Stimulated activated CD8-positive, alpha-beta memory T cell treated with anti-CD3 and anti-CD28 coated beads, Interleukin-12 subunit alpha, Interleukin-12 subunit beta, amount 100 ng/mL, for 1 hour (primary cell): ENCODE measurements around the gene MYL10.
"Not testable (repeated sequence)": the region's sequence is repeated elsewhere in the genome, so short reads cannot be mapped to it uniquely, and the experiment has no call there.

Experiments used
- DNase-seq: peaks from one replicate; pipeline ENCODE4 v3.0.0-alpha.2; 2020; ENCODE audit warnings: low read depth

MYL10 gene

DNA sequence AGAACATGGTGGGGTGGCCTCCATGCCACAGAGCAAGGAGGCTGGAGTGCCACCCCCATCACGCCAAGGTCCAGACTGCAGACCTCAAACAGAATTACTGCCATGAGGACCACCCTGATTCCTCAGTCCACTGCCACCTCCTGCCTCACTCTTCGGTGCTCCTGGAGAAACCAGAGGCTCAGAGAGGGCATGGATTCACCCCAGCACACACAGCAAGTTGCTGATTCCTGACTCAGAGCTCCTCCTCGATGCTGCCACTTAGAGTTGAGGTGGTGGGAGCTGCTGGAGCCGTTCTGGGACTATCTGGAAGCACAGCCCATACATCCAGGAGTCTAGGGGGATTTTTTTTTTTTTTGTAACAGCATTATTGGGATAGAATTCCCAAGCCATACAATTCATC is 22.0 kb upstream of the MYL10 start:
- DNase-seq: no peak

DNA sequence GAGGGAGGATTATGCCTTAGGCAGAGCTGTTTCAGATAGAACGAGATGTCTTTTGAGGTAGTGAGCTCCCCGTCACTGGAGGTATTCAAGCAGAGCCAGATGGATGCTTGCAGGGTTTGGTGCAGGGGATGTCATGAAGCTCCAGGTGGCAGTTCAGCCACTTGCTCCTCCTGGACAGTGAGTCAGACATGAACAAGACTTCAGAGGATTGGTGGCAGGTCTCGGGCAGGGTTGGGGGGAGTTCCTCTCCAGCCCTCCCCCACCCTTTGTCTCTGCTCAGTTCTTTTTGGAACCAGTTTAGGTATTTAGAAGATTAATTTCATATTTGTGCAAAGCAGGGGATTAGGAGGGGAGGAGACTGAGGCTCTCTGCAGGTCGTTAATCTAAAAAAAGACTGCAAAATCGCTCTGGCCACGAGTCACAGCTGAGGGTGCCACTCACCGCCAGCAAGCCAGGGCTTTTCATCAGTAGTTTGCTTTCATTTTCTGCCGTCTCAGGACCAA is 21.5 kb upstream of the MYL10 start:
- DNase-seq: no peak

DNA sequence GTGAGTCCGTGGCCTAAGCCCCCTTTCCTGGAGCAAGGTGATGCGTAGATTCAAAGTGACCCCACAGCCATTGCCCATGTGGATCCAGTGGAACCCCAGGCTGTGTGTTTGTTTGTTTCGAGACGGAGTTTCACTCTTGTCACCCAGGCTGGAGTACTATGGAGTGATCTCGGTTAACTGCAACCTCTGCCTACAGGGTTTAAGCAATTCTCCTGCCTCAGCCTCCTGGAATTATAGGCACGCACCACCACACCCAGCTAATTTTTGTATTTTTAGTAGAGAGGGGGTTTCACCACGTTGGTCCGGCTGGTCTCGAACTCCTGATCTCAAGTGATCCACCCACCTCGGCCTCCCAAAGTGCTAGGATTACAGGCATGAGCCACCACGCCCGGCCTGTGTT is 18.8 kb upstream of the MYL10 start:
- DNase-seq: not testable (repeated sequence)

DNA sequence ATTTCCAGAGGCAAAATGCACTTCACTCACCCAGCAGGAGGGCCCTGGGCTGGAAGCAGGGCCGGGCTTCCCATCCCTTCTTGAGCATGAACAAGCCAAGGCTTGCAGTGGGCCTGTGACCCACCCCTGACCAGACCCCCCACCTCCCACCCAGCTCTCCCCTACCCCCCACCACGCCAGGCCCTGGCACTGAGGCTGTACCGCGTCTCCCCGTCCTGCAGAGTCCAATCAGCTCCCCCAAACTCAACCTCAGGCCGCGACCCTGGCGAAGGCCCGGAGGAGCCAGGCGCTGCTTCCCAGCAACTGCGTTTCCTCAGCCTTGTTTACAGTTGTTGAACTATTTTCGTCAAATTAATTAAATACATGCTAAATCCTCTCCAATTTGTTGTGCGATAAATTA is 16.9 kb upstream of the MYL10 start:
- no peak for DNase-seq

DNA sequence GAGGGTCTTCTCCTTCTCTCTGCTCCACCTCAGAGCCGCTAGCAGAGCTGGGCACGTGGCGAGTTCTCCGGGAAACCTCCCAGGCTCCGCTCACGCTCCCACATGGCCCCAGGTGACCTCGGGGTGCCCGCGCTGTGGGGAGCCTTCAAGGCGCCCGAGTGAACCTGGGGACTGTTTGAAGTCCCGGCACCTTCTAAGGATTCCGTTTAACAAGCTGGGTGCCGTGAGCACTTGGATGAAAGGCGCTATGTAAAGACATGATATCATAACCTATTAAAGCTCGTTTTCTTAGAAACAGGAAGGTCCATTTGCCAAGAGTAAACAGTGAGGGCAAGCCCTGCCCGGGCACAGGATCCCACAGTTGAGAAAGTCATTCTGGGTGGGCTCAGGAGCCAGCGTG is 15.8 kb upstream of the MYL10 start:
- no peak for DNase-seq

DNA sequence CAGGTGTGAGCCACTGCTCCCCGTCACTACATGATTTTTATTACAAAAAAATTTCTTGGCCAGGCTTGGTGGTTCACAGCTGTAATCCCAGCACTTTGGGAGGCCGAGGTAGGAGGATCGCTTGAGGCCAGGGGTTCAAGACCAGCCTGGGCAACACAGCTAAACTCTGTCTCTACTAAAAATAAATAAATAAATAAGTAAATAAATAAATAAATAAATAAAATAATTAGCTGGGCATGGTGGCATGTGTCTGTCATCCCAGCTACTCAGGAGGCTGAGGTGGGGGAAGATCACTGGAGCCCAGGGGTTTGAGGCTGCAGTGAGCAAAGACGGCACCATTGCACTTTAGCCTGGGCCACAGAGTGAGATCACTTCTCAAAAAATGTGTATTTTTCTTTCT is 10.0 kb upstream of the MYL10 start:
- not testable (repeated sequence) for DNase-seq

DNA sequence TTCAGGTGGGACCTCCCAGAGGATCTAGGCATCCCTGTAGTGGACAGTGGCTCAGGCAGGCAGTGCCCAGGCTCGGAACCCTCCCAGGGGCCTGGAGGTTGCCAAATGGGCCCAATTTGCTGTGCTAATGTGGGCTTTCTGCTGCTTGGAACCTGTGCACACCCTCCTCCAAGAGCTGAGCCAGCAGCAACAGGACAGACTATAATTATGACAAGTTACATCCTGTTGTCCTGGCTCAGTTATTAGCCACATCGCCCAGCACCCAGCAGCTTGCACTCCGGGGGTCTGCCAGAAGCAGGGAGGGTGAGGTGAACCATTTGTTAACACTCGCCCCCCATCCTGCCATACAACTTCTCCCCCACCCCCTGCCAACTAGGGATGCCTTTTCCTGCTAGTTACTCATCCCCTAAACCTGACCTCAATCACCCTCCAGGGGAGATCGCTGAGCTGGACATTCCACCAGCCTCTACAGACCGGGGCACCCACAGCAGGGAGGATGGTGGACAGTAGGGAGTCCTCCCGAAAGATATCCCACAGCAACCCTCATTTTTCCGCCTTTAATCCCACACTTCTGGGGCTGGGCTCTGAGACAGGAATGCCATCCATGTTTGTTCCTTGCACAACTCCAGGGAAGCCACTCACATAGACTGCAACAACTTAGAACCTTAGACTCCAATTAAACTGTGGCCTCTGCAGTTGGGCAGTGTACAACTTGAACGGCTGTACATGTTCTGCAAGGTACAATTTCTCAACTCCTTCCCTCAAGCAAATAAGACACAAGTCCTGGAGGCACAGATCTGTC is 7.9 kb upstream of the MYL10 start:
- no peak for DNase-seq

DNA sequence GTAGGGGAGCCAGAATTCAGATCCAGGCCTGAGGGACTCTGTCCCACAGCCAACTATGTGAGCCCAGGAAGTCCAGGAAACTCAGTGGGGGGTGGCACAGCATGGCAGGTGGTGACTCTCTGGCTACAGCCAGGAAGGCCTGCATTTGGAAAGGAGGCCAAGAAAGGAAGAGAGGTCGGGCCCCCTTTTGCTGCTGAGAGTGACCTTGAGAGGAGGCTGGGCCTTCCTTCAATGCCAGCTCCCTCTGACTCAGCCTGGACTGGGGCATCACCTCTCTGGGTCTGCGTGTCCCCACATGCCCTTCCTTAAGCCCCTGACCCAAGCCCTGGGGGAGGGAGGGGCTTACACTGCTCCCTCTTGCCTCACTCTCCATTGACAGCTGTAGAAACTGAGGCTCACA is 6.4 kb upstream of the MYL10 start:
- no peak for DNase-seq

DNA sequence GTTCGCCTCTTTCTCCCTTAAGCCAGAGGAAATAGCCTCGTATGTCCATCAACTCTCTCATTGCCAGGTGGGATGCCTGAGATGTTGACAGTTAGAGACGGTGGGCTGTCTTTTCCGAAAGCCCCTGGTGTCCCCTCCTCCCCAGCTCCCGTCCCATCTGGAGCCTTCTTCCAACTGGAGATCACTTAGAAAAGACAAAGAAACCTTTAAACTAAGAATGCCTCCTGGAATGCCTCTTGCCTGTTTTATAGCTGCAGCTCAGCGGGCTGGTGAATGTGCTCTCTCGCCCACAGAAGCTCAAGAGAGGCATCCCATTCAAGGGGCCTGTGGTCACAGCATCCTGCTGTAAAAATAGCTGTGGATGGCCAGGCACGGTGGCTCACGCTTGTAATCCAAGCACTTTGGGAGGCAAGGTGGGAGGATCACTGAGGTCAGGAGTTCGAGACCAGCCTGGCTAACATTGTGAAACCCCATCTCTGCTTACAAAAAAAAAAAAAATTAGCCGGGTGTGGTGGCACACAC is 5.2 kb upstream of the MYL10 start:
- DNase-seq: no peak

DNA sequence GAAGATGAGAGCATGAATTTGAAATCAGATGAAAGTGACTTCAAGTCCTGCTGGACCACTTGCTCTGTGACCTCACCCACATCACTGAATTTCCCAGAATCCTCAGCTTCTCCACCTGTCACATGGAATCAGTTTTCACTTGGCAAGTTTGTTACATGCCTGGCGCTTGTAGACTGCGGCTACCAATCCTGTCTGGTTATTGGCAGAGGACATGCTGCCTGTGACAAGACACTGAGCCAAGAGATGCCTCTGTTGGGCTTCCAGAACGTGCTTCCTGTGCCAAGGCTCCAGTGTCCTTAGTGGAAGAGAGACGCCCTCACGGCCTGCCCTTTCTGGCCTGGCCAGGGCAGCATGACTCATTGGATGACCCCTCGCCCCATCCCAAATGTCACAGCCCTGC is 4.4 kb upstream of the MYL10 start:
- no peak for DNase-seq

DNA sequence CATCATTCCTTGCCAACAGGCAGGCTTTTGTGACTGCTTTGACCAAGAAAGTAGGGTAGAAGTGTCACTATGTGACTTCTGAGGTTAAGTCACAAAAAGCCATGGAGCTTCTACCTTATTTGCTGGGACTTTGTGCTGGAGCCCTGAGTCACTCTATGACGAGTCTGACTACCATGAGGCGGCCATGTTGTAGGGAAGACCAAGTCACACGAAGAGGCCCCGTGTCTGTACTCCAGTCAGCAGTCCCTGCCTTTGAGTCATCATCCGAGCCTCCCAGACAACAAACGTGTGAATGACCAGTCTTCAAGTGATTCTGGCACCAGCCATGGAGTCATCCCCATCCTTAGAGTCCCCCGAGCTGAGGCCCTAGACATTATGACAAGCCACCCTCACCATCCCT is 3.5 kb upstream of the MYL10 start:
- no peak for DNase-seq

DNA sequence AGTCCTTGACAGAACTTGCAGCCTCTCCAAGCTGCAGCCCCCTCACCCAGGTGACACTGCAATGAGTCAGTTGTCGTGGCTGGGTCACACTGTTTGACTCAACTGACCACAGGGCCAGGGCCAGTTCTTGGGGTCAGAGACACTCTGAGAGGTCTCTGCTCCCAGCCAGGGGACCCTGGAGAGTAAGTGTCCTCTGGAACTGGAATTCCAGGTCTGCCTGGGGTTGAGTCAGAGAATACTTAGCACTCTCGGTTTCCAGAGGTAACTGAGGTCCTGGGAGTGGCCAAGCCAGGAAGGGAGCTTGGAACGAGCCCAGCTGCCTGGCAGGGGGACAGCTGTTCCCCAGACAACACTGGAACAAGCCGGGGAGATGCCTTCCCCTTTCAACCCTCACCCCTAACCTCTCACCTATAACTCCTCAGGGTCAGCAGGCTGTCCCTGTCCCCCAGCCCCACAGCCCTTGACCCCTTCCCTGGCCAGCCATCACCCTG is 2.2 kb upstream of the MYL10 start:
- DNase-seq: no peak

DNA sequence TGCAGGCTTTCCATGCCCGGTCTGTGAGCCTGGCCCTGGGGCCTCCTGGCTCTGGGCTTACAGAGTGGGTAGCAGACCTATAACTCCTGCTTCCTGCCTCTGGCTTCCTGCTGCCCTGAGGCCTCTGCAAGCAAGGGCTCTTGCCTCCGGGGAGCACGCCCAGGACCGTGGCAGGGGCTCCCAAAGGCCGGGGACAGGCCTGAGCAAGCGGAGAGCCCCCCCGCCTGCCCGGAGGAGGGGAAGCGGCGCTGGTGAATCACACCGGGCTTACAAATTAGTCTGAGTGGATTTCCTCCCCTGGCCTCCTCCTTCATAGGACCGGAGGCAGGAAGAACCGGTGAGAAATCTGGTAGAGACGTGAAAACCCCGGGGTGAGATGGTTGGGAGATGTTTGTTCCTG is 1.5 kb upstream of the MYL10 start:
- DNase-seq: no peak

DNA sequence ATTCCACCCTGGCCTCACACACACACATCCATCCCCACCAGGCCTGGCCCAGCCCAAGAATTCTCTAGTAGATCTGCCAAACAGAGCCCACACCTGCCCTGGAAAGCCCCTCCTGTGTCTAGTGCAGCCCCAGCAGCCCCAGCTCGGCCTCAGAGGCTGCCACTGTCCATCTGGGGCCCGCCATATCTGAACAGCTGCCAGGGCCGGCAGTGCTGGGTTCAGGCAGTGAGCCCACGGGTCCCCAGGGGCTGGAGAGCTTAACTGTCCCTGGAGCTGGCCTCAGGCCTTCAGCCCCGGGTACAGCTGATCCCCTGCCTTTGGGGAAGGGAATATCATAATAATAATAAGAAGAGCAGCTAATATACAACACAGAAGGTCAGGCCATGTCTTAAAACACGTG is 574 bp downstream of the MYL10 start:
- DNase-seq: no peak

DNA sequence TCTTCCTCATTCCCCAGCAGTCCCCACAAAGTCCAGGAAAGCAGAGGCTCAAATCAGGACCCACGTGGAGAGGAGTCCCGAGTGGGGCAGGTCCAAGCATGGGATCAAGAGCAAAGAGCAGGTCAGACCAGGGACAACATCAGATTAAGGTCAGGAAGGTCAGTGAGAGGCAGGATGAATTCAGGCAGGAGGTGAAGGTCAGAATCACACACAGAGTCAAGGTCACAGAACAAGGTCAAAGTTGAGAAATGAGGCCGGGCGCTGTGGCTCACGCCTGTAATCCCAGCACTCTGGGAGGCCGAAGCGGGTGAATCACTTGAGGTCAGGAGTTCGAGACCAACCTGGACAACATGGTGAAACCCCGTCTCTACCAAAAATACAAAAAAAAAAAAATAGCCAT is 2.3 kb downstream of the MYL10 start:
- no peak for DNase-seq

DNA sequence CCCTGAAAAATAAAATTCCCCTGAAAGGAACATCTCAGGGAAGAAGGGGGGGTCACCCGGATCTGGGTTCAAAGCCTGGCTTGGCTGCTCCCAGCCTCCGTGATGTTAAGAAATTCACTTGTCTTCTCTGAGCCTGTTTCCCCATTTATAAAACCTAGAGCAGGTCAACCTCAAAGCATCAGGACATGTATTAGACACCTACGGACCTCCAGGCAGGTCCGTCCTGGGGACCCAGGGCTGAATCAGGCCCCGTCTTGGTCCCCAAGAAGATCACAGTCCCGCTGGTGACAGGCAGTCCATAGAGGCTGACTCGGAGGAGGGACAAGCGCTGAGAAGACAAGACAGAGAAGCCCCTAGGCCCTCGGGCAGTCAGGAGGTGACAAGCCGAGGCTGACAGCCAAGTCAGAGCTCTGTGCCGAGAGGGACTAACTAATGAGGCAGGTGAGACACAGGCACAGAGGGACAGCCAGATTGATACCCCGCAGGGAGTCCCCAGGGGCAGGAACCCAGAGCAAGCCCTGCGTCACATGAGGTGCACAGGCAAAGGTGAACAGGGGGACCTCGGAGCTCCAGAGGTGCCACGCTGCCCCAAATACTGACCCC is 2.9 kb downstream of the MYL10 start:
- no peak for DNase-seq

DNA sequence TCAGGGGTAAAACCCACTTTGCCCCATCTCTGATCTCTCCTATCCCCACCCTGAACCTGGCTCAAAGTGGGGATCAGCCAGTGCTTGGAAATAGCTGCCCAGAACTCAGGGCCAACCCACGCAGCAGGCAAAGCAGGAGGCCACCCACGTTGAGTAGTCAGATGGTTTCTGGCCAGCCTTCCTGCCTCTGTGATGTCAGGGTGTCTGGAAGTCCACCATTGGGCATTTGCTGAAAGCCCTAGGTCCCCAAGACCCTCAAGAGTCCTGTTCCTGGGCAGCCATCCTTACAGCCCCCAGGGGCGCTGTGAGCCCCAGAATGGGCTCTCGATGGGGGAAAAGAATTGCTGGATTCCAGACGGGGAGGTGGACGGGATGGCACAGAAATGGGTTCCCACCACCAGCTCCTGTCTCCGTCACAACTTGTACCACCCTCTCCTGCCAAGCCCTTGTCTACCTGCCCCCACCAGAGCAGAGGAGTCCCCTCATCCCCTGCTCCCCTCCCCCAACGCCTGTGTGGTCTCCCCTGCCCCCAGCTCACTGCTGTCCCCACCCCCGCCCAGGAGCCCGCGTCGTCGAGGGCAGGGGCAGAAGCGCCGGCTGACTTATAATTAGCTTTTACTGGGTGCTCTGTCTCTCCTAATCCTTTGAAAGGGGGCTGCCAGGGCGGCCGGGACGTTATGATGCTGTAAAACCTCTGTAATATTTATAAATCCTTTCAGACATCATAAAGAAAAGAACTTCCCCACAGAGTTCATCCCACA is 3.9 kb downstream of the MYL10 start:
- no peak for DNase-seq

DNA sequence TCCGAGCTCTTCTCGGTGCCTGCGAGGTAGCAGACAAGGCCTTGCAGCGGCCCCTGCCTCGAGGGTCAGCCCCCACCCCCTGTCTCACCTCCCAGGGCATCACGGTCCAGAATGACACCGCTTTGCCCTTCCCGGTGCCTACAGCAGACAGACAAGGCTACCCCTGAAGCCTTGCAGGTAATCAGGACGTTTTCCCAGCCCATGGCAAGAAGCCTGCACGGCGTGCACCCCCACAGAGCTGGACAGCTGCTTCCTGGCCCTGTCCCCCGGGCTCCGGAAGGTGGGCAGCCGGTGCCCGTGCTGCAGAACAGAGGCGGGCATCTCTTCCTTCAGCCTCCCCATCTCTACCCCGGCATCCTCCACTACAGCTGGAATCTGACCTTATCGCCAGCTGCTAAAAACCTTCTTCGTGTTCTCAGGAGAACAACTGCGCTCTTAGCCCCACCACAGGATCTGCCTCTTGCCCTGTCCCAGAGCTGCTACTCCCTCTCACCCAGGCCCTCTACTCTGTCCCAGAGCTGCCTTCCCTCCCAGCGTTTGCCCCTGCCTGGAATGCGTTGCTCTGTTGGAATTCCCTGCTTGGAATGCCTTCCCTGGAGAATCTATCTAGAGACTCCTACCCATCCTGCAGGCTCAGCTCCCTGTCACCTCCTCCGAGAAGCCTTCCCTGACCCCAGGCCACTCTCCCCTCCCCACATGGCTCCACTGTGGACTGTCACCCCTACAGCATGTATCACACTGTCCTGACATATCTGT is 4.7 kb downstream of the MYL10 start:
- no peak for DNase-seq

DNA sequence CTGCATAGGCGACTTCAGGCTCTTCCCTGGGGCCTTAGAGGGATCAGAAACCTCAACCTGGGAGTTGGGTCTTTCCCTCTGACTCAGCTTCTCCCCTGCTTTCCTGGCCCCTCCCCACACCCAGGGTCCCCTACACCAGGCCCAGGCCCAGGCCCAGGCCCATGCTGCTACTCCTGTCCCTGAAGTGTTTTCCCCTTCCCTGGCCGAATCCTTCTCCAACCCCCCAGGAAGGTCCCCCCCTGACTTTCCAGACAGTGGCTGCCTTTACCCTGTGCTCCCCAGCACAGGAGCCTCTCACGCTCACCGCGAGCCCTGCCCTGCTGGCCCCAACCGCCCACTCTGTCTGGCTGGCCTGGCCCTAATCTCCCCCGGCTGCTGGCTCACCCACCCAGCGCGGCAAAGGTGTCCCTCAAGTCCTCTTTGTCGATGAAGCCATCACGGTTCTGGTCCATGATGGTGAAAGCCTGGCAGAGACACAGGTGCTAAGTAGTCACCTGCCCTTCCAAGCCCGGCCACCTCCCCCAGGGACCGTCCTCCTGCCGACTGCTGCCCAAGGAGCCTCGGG is 6.4 kb downstream of the MYL10 start:
- DNase-seq: no peak

DNA sequence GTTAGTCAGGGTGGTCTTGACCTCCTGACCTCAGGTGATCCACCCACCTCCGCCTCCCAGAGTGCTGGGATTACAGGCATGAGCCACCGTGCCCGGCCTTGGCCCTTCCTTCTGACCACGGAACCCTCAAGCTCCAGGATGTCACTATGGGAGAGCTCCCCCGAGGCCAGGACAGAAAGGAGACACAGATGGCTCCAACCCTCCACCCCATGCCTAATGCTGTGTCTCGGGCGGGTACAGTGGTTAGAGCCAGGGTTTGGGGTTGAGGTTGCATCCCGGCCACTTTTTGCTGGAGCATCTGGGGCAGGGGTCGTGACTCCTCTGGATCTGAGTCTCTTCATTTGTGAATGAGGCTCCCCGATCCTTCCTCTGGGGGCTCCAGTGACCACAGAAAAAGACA is 8.1 kb downstream of the MYL10 start:
- DNase-seq: no peak

DNA sequence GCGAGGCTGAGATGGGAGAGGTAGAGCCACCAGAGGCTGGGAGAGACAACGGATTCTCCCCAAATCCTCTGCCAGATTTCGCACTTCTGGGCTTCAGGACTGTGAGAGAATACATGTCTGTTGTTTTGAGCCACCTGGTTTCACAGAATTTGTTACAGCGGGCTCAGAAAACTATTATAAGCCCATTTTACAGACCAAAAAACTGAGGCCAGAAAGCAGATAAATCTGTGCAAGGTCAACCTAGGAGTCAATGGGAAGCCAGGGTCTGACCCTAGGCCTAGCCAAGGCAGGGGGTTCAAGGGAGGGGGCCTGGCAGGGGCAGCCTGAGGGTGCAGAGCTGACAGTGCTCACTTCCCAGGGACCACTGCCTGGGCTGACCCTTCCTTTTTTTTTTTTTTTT is 8.7 kb downstream of the MYL10 start:
- no peak for DNase-seq

DNA sequence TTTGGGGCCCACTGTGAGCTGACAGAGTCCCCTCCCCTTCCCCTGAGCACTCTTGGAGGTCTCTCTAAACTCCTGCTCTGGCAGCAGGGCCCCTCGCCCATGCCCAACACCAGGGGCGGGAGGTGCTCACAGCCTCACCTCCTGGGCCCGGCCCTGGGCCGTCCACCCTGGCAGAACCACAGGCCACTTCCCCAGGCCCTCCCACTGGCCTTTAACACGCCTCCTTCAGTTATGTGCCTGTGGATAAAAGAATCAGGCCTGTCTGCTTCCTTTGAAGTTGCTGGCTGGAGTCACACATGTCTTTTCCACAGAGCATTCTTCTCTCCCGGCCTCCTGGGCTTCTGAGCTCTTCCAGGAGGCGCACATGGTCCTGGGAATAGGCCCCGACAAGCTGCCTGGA is 10.2 kb downstream of the MYL10 start:
- DNase-seq: no peak
